ENCODE measurements around the gene CLDN3. TPM values are rescaled to one million over a fixed set of nuclear protein-coding genes. Genes with fewer than 3 reads are reported as not detected.
A peak's percentile ranks its signal among the peaks of the same experiment; 100 is the strongest.

Gene CLDN3
- total and polyA plus RNA-seq, 10 donors: 0.13 to 0.26 (median 0.26) TPM; not detected in 7

DNA sequence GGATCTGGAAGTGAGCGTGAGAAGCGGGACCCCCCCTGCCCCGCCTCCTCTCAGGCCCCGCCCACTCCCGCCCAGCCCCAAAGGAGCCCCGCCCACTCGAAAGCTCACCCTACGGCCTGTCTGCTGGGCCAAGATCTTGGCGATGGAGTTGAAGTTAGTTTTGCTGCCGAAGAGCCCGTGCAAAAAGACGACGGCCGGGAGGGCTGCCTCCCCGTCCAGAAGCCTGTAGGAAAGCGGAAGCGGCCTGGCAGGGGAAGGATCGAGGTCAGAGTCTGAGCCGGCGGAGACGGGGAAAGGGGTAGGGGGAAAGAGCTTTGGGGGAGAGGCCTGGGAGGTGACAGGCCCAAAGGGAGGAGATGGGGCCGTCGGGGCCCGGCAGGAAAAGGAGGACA, 31.9 kb downstream of the CLDN3 start:
- TF ChIP-seq POLR2A (IDR thresholded peaks at IDR 0.05) (no peak), POLR2AphosphoS5 (IDR thresholded peaks at IDR 0.05) (no peak)
- TF ChIP-seq, protein P1, sequence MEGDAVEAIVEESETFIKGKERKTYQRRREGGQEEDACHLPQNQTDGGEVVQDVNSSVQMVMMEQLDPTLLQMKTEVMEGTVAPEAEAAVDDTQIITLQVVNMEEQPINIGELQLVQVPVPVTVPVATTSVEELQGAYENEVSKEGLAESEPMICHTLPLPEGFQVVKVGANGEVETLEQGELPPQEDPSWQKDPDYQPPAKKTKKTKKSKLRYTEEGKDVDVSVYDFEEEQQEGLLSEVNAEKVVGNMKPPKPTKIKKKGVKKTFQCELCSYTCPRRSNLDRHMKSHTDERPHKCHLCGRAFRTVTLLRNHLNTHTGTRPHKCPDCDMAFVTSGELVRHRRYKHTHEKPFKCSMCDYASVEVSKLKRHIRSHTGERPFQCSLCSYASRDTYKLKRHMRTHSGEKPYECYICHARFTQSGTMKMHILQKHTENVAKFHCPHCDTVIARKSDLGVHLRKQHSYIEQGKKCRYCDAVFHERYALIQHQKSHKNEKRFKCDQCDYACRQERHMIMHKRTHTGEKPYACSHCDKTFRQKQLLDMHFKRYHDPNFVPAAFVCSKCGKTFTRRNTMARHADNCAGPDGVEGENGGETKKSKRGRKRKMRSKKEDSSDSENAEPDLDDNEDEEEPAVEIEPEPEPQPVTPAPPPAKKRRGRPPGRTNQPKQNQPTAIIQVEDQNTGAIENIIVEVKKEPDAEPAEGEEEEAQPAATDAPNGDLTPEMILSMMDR (IDR thresholded peaks at IDR 0.05 in 8 of 11, conservative IDR thresholded peaks at IDR 0.05 in 3 of 11): no peak
- H3K27me3 ChIP-seq (replicated peaks in 1 of 7): peaks cover 0 to 3% (median 0%) of the 10 kb centered on the region in 7 donors
- H3K36me3 ChIP-seq: peaks cover 0 to 23% (median 14%) of the 10 kb centered on the region in 6 donors
- 0 to 1% (median 0%) methylated on average over 23 to 24 of the region's 24 CpGs for WGBS, 5 donors
- no peaks in the 10 kb centered on the region for H3K9me3 ChIP-seq
- DNase-seq: no peak
- H3K27ac ChIP-seq: peak overlapping the region; percentile 72 to 95 (median 90)
- intact Hi-C loops (cut with DNase I; ENCODE audit: low total_unique reads): loop anchor here (5.0 to 10.0 kb wide), 2 partner anchors 53 to 114 kb away; partner anchors contain the start of genes BUD23 and DNAJC30
- H3K4me3 ChIP-seq: peak overlapping the region; percentile 82 to 98 (median 94)
- peaks cover 6 to 59% (median 39%) of the 10 kb centered on the region in 6 donors for H3K4me1 ChIP-seq

DNA sequence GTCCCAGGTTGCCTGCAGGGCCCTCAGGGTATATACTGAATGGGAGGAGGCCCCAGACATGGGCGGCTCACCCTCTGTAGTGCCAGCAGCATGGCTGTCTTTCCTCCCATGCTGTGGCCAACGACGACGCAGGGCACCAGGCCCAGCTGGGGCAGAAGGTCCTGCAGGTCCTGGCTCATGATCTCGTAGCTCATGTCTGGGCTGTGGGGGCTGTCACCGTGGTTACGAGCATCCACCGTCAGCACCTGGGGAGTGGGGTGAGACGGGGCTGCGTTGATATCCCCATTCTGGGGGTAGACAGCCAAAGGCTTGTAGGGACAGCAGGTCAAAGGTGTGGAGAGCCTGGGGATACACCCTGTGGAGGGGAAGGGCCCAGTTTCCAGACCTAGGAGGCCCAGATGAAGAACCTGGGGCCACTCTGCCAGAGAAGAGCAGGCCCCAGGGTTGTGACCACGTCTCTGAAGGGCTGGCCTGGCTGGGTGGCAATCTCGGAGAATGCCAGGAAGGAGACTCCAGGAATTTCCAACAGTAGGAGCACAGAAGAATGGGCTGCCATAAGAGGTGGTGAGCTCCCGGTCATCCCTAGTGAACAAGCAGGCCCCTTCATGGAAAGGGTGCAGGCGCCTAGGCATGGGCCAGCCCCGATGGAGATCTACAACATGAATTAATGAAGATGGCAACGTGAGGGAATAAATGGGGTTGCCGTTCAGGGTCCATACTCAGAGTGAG, 32.4 kb downstream of the CLDN3 start:
- H3K27ac ChIP-seq: peak overlapping the region; percentile 72 to 95 (median 90)
- TF ChIP-seq POLR2AphosphoS5 (IDR thresholded peaks at IDR 0.05) (no peak), POLR2A (IDR thresholded peaks at IDR 0.05) (no peak)
- TF ChIP-seq, protein P1 (IDR thresholded peaks at IDR 0.05 in 8 of 11, conservative IDR thresholded peaks at IDR 0.05 in 3 of 11): no peak
- intact Hi-C loops (cut with DNase I; ENCODE audit: low total_unique reads): loop anchor here (5.0 to 10.0 kb wide), 2 partner anchors 53 to 115 kb away; partner anchors contain the start of genes BUD23 and DNAJC30
- peaks cover 6 to 54% (median 33%) of the 10 kb centered on the region in 6 donors for H3K4me1 ChIP-seq
- peaks cover 0 to 23% (median 14%) of the 10 kb centered on the region in 6 donors for H3K36me3 ChIP-seq
- no peaks in the 10 kb centered on the region for H3K9me3 ChIP-seq
- no peaks in the 10 kb centered on the region for H3K27me3 ChIP-seq (replicated peaks in 1 of 7)
- peak overlapping the region; percentile 82 to 98 (median 94) for H3K4me3 ChIP-seq
- WGBS, 5 donors: 74 to 80% (median 79%) methylated on average over 16 to 17 of the region's 17 CpGs
- DNase-seq: peak; percentile 87

DNA sequence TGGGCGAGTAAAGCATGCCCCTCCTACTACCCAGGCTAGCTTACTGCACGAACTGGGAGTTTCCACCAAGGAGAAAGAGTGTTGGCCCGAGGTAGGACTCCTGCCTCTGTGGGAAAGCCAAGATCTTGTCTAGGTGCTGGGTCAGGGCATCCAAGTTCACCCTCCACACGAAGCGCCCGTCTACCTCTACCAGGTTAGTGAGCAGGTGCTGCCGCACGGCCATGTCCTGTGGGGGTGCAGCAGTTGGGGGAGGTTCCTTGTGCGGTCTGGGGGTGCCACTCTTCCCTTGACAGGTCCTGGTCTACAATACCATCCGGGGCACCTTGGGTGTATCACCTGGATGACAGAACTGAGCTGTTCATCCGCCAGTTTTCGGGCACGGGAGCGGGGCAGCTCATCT, 33.2 kb downstream of the CLDN3 start:
- Histone ChIP-seq H3K9me3 (no peaks in the 10 kb centered on the region), H3K4me3 (no peak overlapping the region), H3K36me3 (peaks cover 0 to 23% (median 14%) of the 10 kb centered on the region in 6 donors), H3K27me3 (replicated peaks in 1 of 7) (no peaks in the 10 kb centered on the region), H3K27ac (no peak overlapping the region), H3K4me1 (peaks cover 6 to 51% (median 31%) of the 10 kb centered on the region in 6 donors)
- intact Hi-C loops (cut with DNase I; ENCODE audit: low total_unique reads): loop anchor here (5.0 to 10.0 kb wide), 2 partner anchors 52 to 115 kb away; partner anchors contain the start of genes BUD23 and DNAJC30
- peak; percentile 79 for DNase-seq
- TF ChIP-seq POLR2A (IDR thresholded peaks at IDR 0.05): no peak
- WGBS, 5 donors: 90 to 98% (median 93%) methylated on average over 5 to 14 of the region's 14 CpGs

DNA sequence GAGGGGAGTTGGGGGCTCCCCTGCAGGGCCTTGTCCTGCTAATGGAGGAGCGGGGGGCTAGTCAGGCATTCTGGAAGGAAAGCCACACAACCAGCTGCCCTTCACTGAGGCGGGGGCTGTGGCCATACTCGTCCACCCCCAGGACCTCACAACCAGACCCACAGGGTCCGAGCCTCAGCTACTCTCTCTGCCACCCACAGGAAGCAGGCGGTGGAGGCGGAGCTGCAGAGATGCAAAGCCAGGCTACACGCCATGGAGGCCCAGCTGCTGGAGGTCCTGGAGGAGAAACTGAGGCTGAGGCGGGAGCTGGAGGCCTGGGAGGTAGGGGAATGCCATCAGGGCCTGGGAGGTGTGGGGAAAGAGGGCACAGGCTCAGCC, 34.6 kb downstream of the CLDN3 start:
- H3K9me3 ChIP-seq: no peaks in the 10 kb centered on the region
- no peak overlapping the region for H3K4me3 ChIP-seq
- H3K27me3 ChIP-seq (replicated peaks in 1 of 7): no peaks in the 10 kb centered on the region
- H3K4me1 ChIP-seq: peaks cover 6 to 57% (median 31%) of the 10 kb centered on the region in 6 donors
- TF ChIP-seq POLR2AphosphoS5 (IDR thresholded peaks at IDR 0.05) (no peak), POLR2A (IDR thresholded peaks at IDR 0.05) (no peak)
- TF ChIP-seq, protein P1 (IDR thresholded peaks at IDR 0.05 in 8 of 11, conservative IDR thresholded peaks at IDR 0.05 in 3 of 11): no peak
- intact Hi-C loops (cut with DNase I; ENCODE audit: low total_unique reads): loop anchor here (5.0 to 10.0 kb wide), 2 partner anchors 51 to 117 kb away; partner anchors contain the start of genes BUD23 and DNAJC30
- peak; percentile 80 for DNase-seq
- peaks cover 0 to 23% (median 14%) of the 10 kb centered on the region in 6 donors for H3K36me3 ChIP-seq
- WGBS, 5 donors: 87 to 100% (median 91%) methylated on average over 1 to 8 of the region's 8 CpGs
- H3K27ac ChIP-seq: peak overlapping the region in 5 of 8 donors; percentile 56 to 89 (median 83)

Data from spleen (tissue), 11 donors.